ENCODE measurements around the gene MOV10L1. TPM values are rescaled to one million over a fixed set of nuclear protein-coding genes. Genes with fewer than 3 reads are reported as not detected.

MOV10L1 gene
- total RNA-seq, 2 experiments from 2014 or later: 0.22 to 1.1 TPM

DNA sequence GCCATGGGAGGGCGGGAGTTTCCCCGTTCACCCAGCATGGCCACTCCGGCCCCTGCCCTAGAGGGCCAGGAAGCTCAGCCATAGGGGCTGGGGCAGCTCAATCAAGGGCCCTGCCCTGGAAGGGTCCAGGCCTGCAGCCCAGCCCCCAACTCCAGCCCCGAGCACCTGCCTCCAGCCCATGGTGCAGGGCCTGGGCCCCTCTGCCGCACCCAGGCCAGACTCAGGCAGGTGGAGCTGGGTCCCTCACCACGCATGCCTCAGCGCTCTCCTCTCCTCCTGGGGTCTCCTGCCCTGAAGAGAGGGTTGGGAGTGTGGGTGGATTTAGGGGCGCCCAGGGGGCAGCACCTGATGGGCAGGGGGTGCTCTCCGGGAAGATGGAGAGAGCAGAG lies 17.6 kb upstream of the MOV10L1 start:
- Histone ChIP-seq H3K4me2 (ENCODE audit: low read length) (no peak overlapping the region), H3K79me2 (ENCODE audit: insufficient read depth, low read depth, low read length) (no peaks in the 10 kb centered on the region), H2AFZ (ENCODE audit: low read length) (no peak overlapping the region), H3K4me1 (ENCODE audit: insufficient read depth, low read length, poor library complexity, severe bottlenecking) (peaks cover 21% of the 10 kb centered on the region), H4K20me1 (ENCODE audit: insufficient read depth, low read length) (no peaks in the 10 kb centered on the region), H3K27ac (ENCODE audit: low read depth, low read length, poor library complexity, severe bottlenecking) (no peak overlapping the region), H3K9me2 (ENCODE audit: insufficient read depth, low read length) (no peaks in the 10 kb centered on the region), H3K4me3 (ENCODE audit: low read depth, low read length, poor library complexity, severe bottlenecking) (no peak overlapping the region), H3K9me3 (ENCODE audit: low read length) (no peaks in the 10 kb centered on the region), H3K36me3 (ENCODE audit: insufficient read depth, low read length) (no peaks in the 10 kb centered on the region)
- ChIA-PET POLR2A (no interaction called here), CTCF (ENCODE audit: unreplicated experiment) (no interaction called here)
- intact Hi-C loops (cut with micrococcal nuclease; ENCODE audit: unreplicated experiment): no loop called here
- no peak for DNase-seq (ENCODE audit: low spot score)
- no peak for TF ChIP-seq EZH2phosphoT487 (IDR thresholded peaks at IDR 0.05; ENCODE audit: borderline replicate concordance, low read depth, low read length)
- TF ChIP-seq, protein P1, sequence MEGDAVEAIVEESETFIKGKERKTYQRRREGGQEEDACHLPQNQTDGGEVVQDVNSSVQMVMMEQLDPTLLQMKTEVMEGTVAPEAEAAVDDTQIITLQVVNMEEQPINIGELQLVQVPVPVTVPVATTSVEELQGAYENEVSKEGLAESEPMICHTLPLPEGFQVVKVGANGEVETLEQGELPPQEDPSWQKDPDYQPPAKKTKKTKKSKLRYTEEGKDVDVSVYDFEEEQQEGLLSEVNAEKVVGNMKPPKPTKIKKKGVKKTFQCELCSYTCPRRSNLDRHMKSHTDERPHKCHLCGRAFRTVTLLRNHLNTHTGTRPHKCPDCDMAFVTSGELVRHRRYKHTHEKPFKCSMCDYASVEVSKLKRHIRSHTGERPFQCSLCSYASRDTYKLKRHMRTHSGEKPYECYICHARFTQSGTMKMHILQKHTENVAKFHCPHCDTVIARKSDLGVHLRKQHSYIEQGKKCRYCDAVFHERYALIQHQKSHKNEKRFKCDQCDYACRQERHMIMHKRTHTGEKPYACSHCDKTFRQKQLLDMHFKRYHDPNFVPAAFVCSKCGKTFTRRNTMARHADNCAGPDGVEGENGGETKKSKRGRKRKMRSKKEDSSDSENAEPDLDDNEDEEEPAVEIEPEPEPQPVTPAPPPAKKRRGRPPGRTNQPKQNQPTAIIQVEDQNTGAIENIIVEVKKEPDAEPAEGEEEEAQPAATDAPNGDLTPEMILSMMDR (conservative IDR thresholded peaks at IDR 0.05; ENCODE audit: low read length): no peak
- no TSS peak for BruUV-seq (replicated peaks)

DNA sequence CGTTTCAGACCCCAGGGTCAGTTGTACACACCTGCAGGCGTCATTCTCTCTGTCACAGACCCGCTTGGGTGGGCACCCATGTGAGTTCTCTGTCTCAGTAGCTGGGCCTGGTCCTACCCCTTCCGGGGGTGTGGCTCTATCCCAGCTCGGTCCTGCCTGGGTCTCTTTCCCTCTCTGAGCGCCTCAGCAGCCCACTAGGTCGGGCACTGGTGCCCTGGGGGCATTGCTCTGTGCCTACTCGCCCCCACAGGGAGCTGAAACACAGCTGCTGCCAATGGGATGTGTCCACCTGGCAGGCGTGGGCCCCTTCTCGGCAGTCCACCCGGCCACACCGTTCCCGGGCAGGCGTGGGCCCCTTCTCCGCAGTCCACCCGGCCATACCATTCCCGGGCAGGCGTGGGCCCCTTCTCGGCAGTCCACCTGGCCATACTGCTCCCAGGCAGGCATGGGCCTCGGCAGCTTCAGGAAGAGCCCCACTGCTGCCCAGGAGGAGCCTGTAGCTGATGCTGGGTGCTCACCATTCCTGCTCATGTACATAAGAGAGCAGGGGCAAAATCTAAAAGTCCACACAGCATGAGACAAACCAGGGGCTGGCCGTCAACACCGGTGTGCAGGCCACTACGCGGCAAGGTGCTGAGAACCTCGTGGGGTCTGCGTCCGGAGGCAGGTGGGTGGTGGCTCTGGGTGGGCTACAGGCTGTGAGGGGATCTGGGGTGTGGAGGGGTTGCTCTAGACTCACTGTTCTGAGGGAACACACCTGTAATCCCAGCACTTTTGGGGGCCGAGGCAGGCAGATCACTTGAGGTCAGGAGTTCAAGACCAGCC lies 16.9 kb upstream of the MOV10L1 start:
- Histone ChIP-seq H3K4me2 (ENCODE audit: low read length) (no peak overlapping the region), H2AFZ (ENCODE audit: low read length) (no peak overlapping the region), H4K20me1 (ENCODE audit: insufficient read depth, low read length) (no peaks in the 10 kb centered on the region), H3K27ac (ENCODE audit: low read depth, low read length, poor library complexity, severe bottlenecking) (no peak overlapping the region), H3K36me3 (ENCODE audit: insufficient read depth, low read length) (no peaks in the 10 kb centered on the region), H3K4me1 (ENCODE audit: insufficient read depth, low read length, poor library complexity, severe bottlenecking) (peaks cover 26% of the 10 kb centered on the region), H3K9me3 (ENCODE audit: low read length) (no peaks in the 10 kb centered on the region), H3K79me2 (ENCODE audit: insufficient read depth, low read depth, low read length) (no peaks in the 10 kb centered on the region), H3K9me2 (ENCODE audit: insufficient read depth, low read length) (no peaks in the 10 kb centered on the region), H3K4me3 (ENCODE audit: low read depth, low read length, poor library complexity, severe bottlenecking) (no peak overlapping the region)
- ChIA-PET POLR2A (no interaction called here), CTCF (ENCODE audit: unreplicated experiment) (no interaction called here)
- no peak for DNase-seq (ENCODE audit: low spot score)
- intact Hi-C loops (cut with micrococcal nuclease; ENCODE audit: unreplicated experiment): no loop called here
- TF ChIP-seq EZH2phosphoT487 (IDR thresholded peaks at IDR 0.05; ENCODE audit: borderline replicate concordance, low read depth, low read length): no peak
- TF ChIP-seq, protein P1 (conservative IDR thresholded peaks at IDR 0.05; ENCODE audit: low read length): no peak
- BruUV-seq (replicated peaks): no TSS peak

DNA sequence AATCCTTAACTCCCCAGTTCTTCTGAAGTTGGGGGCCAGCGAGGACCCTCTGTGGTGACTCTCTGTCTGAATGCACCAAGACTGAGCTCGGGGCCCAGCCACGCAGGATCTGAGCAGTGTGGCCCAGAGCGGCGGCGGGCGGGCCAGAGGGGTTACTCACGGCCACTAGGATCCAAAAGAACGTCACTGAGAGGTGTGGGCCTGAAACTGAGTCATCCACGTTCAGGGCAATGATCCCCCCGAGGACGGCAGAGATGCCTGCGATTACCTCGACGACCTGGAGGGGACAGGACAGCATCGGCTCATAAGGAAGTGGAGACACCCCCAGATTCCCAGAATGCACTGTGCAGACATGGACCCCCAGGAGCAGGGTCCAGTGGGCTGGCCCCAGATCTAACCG lies 15.8 kb upstream of the MOV10L1 start:
- POLR2A ChIA-PET: no interaction called here
- Histone ChIP-seq H3K79me2 (ENCODE audit: insufficient read depth, low read depth, low read length) (no peaks in the 10 kb centered on the region), H3K4me1 (ENCODE audit: insufficient read depth, low read length, poor library complexity, severe bottlenecking) (peaks cover 26% of the 10 kb centered on the region), H3K27ac (ENCODE audit: low read depth, low read length, poor library complexity, severe bottlenecking) (no peak overlapping the region), H2AFZ (ENCODE audit: low read length) (no peak overlapping the region), H3K9me2 (ENCODE audit: insufficient read depth, low read length) (no peaks in the 10 kb centered on the region), H3K9me3 (ENCODE audit: low read length) (no peaks in the 10 kb centered on the region), H4K20me1 (ENCODE audit: insufficient read depth, low read length) (no peaks in the 10 kb centered on the region), H3K4me3 (ENCODE audit: low read depth, low read length, poor library complexity, severe bottlenecking) (no peak overlapping the region), H3K4me2 (ENCODE audit: low read length) (no peak overlapping the region), H3K36me3 (ENCODE audit: insufficient read depth, low read length) (no peaks in the 10 kb centered on the region)
- intact Hi-C loops (cut with micrococcal nuclease; ENCODE audit: unreplicated experiment): no loop called here
- CTCF ChIA-PET (ENCODE audit: unreplicated experiment): no interaction called here
- TF ChIP-seq, protein P1 (conservative IDR thresholded peaks at IDR 0.05; ENCODE audit: low read length): no peak
- no peak for TF ChIP-seq EZH2phosphoT487 (IDR thresholded peaks at IDR 0.05; ENCODE audit: borderline replicate concordance, low read depth, low read length)
- no peak for DNase-seq (ENCODE audit: low spot score)
- no TSS peak for BruUV-seq (replicated peaks)
